C4-2B (cell line): ENCODE results near the gene ENG.

Source experiments
- H3K27ac ChIP-seq: fragments of 450-650 bp; 2 replicates; pipeline ENCODE4 v1.5.1; 2017
- ZFX ChIP-seq: fragments of 450-650 bp; IDR thresholded peaks from 2 replicates; pipeline ENCODE4 v1.6.1; 2017
- TF ChIP-seq, protein P1 (sequence below): fragments of 450-650 bp; conservative IDR thresholded peaks from 2 replicates; pipeline ENCODE4 v1.5.1; 2017; ENCODE audit warnings: mild to moderate bottlenecking

The ENG gene

DNA sequence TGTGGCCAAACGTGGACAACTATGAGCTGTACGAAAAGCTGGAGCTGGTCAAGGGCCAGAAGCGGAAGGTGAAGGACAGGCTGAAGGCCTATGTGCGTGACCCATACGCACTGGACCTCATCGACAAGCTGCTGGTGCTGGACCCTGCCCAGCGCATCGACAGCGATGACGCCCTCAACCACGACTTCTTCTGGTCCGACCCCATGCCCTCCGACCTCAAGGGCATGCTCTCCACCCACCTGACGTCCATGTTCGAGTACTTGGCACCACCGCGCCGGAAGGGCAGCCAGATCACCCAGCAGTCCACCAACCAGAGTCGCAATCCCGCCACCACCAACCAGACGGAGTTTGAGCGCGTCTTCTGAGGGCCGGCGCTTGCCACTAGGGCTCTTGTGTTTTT is 65.3 kb downstream of the ENG start:
- H3K27ac ChIP-seq, result no peak overlapping the region
- TF ChIP-seq, protein P1, sequence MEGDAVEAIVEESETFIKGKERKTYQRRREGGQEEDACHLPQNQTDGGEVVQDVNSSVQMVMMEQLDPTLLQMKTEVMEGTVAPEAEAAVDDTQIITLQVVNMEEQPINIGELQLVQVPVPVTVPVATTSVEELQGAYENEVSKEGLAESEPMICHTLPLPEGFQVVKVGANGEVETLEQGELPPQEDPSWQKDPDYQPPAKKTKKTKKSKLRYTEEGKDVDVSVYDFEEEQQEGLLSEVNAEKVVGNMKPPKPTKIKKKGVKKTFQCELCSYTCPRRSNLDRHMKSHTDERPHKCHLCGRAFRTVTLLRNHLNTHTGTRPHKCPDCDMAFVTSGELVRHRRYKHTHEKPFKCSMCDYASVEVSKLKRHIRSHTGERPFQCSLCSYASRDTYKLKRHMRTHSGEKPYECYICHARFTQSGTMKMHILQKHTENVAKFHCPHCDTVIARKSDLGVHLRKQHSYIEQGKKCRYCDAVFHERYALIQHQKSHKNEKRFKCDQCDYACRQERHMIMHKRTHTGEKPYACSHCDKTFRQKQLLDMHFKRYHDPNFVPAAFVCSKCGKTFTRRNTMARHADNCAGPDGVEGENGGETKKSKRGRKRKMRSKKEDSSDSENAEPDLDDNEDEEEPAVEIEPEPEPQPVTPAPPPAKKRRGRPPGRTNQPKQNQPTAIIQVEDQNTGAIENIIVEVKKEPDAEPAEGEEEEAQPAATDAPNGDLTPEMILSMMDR, result no peak
- TF ChIP-seq ZFX, result no peak

DNA sequence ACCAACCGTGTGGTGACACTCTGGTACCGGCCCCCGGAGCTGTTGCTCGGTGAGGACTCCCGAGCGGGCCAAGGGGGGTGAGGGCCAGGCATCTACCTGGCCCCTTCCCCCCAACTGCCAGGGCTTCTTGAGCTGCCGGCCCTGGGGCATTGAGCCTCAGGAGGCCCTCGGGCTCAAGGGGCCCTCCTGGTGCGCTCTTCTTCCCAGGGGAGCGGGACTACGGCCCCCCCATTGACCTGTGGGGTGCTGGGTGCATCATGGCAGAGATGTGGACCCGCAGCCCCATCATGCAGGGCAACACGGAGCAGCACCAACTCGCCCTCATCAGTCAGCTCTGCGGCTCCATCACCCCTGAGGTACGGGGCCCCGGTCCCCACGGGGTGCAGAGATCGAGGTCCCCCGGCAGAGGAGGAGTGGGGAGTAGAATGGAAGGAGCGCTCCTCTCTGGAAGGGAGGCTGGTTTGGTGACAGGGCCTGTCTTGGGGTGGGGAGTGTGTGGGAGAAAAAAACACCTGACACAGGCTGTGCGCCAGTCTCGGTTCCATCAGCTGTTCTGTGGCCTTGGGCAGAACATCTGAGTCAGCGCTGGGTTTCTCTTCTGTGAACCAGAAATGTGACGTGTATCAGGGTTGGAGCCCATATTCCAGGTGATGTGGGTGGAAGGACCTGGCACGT is 66.0 kb downstream of the ENG start:
- no peak overlapping the region for H3K27ac ChIP-seq
- TF ChIP-seq, protein P1, result no peak
- no peak for TF ChIP-seq ZFX

DNA sequence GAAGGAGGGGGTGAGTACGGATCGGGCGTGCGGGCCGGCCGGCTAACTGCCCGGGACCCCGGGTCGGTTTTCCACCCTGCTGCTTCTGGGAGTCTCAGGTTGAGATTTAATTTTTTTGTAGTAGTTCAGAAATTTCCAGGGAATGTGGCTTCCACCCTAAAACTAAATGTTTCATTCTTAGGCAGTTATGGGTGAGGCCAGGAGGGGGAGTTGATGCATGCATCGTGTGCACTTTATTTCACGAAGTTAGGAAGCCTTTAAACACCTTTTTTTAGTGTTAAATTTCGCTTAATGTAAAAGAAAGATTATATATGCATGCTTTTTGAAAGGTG is 67.7 kb downstream of the ENG start:
- TF ChIP-seq ZFX, result no peak
- TF ChIP-seq, protein P1, result peak; percentile 79
- H3K27ac ChIP-seq, result peak overlapping the region; percentile 98

DNA sequence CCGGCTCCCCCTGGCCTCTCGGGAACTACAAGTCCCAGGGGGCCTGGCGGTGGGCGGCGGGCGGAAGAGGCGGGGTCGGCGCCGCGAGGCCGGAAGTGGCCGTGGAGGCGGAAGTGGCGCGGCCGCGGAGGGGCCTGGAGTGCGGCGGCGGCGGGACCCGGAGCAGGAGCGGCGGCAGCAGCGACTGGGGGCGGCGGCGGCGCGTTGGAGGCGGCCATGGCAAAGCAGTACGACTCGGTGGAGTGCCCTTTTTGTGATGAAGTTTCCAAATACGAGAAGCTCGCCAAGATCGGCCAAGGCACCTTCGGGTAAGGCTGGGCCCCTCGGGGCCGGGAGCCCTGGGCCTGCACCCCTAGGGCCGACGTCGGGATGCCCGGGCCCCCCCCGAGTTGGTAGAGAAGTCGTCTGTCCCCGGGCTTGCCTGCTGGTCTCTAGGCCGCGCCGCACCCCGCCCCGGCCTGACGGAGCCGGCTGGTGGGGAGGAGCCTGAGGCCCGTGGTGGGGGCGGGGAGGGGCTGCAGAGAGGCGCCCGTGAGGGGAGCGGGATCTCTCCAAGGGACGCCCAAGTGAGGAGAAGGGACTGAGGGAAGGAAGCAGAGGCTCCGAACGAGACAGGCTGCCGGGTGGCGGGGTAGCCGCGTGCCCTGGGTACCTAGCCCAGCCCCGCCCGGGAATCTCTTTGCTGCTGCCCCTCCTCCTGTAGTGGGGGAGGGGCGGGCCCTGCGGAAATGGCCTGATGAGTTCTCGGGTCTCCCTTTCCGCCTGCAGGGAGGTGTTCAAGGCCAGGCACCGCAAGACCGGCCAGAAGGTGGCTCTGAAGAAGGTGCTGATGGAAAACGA is 68.3 kb downstream of the ENG start, which contains the start of gene CDK9:
Gene CDK9, plus strand, starts transcription at position 102 of the 840 bp plus-strand sequence. Its CDS starts 115 bp downstream, at position 217.
- peak within 1 kb of the TSS; percentile 98 for H3K27ac ChIP-seq
- TF ChIP-seq ZFX, result peak; percentile 93; the same call in 1 of the 2 replicates
- TF ChIP-seq, protein P1, result no peak

DNA sequence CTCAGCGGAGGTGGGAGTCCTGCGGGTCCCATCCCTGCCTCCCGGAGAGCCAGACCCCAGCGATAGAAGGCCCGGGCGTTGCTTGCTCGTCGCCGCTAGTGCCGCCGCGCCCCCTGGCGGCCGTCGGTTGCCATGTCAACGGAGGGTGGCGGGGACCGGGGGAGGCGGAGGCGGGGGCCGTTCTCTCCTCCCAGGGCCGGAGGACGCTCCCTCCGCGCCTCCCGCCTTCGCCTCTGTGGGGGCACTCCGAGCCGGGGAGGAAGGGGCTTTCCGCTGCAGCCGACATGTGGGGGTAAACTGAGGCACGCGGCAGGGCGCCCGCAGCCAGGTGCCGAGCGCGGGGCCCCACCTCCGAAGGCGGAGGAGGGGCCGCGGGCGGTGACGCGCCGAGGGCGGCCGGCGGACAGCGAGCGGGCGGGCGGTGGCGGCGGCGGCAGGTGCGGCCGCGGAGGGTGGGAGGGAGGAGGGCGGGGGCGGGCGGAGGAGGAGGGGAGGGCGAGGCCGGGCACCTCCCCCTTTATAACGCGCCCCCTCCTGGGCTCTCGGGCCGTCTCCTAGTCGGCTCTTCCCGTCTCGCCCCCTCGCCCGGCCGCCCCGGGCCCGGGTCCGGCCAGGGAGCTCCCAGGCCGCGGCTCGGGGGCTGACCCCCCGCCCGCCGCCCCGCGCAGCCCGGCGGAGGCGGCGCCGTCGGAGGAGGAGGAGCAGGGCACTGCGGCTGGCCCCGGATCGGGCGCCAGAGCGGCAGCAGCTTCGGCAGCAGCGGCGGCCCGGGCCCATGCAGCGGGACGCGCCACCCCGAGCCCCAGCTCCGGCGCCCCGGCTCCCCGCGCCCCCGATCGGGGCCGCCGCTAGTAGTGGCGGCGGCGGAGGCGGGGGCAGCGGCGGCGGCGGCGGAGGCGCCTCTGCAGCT is 69.2 kb downstream of the ENG start:
- TF ChIP-seq, protein P1, result peak; percentile 96
- no peak for TF ChIP-seq ZFX
- peak overlapping the region; percentile 98 for H3K27ac ChIP-seq

DNA sequence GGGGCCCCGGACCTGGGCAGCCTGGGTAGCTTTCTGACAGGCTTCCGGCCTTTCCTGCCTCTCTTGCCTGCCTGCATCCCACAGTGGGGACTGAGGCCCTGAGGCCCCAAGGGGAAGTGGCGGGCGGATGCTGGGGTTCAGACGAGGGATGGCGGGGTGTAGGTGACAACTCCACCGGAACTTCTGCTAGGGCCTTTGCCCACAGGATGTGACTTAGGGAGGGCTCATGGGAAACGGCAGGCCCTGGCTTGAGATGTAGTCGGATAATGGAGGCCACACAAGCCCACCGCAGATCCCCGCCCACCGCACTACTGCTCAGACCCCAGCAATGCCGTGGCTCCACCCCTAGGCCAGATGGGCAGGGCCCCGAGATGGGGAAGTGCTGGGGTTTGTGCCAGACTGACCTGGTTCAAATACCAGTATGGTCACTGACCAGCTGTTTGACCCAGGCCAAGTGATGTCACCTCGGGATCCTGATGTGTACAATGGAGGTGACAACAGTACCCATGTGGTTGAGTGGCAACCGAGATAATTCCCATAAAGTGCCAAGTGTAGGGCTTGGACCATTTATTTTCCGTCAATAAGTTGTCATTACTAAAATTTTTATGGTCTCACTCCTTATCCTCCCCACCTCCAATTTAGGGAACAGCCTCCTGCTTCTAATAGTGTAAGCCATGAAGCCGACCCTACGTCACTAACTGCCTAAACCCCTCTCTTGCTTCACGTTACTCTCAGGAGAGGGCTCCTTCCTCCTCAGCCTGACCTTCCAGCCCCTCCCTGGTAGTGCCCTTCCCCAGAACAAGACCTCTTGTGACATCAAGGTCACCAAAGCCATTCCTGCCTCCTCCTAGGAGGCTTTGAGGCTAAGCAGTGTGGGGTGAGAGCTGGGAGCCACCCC is 71.1 kb downstream of the ENG start:
- TF ChIP-seq, protein P1, result no peak
- H3K27ac ChIP-seq, result no peak overlapping the region
